ENCODE measurements around the gene TSPEAR.
"Not testable (repeated sequence)": the region's sequence is repeated elsewhere in the genome, so short reads cannot be mapped to it uniquely, and the experiment has no call there.

Gene TSPEAR

DNA sequence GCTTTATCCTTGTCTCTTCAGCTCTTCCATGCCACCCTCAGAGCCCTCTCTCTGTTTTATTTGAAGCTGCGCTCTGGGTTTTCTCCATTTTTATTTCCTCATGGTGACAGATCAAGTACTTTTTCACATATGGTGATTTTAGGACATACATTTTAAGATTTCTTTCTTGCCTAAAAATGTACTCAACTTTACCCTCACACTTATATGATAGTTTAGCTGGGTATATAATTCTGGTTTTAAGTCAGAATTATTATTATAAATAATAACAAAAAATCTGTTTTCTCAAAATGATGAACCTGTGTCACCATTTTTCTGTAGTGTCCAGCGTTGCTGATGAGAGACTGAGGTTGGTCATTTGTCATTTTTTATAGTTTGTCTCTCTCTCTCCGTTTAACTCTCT, 130.2 kb downstream of the TSPEAR start:
- Histone ChIP-seq H3F3A (ENCODE audit: control insufficient read depth, insufficient read depth) (no peaks in the 10 kb centered on the region), H3K27ac (ENCODE audit: low read depth, low read length) (no peak overlapping the region), H3K9me3 (ENCODE audit: control insufficient read depth, insufficient read depth, low read length) (peaks cover 13% of the 10 kb centered on the region; the same call in 1 of the 2 replicates), H3K4me1 (ENCODE audit: control insufficient read depth, low read length) (no peaks in the 10 kb centered on the region), H3K36me3 (ENCODE audit: control insufficient read depth, low read length) (no peaks in the 10 kb centered on the region), H3K79me2 (ENCODE audit: control insufficient read depth, low read length) (no peaks in the 10 kb centered on the region), H3K4me3 (ENCODE audit: low read length) (no peak overlapping the region), H3K9me2 (replicated peaks; ENCODE audit: control insufficient read depth, low read length) (no peaks in the 10 kb centered on the region), H3K4me2 (ENCODE audit: low read length) (no peak overlapping the region), H3K27me3 (ENCODE audit: control insufficient read depth, low read length) (no peaks in the 10 kb centered on the region), H4K20me1 (ENCODE audit: control insufficient read depth, insufficient read depth, low read depth, low read length) (no peaks in the 10 kb centered on the region)
- no peak for TF ChIP-seq EZH2phosphoT487 (IDR thresholded peaks at IDR 0.05; ENCODE audit: borderline replicate concordance, low read length)
- TF ChIP-seq, protein P1, sequence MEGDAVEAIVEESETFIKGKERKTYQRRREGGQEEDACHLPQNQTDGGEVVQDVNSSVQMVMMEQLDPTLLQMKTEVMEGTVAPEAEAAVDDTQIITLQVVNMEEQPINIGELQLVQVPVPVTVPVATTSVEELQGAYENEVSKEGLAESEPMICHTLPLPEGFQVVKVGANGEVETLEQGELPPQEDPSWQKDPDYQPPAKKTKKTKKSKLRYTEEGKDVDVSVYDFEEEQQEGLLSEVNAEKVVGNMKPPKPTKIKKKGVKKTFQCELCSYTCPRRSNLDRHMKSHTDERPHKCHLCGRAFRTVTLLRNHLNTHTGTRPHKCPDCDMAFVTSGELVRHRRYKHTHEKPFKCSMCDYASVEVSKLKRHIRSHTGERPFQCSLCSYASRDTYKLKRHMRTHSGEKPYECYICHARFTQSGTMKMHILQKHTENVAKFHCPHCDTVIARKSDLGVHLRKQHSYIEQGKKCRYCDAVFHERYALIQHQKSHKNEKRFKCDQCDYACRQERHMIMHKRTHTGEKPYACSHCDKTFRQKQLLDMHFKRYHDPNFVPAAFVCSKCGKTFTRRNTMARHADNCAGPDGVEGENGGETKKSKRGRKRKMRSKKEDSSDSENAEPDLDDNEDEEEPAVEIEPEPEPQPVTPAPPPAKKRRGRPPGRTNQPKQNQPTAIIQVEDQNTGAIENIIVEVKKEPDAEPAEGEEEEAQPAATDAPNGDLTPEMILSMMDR (IDR thresholded peaks at IDR 0.05; ENCODE audit: low read depth, low read length, poor library complexity, severe bottlenecking): no peak

DNA sequence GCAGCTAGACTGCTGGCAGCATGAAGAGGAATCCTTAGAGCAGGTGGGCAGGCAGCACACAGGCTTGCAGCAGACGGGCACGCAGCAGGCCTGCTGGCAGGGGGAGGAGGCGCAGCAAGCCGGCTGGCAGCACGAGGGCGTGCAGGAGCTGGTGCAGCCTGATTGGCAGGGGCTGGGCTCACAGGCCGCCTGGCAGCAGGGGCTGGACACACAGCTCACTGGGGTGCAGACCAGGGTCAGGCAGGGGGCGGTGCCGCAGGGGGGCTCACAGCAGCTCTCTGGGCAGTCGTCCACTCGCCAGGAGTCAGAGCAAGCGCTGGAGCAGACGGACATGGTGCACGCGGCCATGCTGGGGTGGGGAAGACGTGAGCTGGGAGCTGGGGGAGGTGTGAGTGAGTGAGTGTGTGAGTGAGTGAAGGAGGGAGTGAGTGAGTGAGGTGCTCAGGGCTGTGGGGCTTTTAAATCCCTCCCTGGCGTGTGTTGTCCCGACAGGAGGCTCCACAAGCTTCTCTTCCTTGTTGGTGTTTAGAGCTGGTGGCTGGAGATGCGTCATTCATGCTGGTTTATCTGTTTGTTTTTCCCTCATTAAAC, 131.0 kb downstream of the TSPEAR start, which contains the start of gene KRTAP10-5:
KRTAP10-5 (minus strand) TSS at position 374 of the 591 bp plus-strand sequence; CDS start at position 348, 26 bp downstream.
- H3F3A ChIP-seq (ENCODE audit: control insufficient read depth, insufficient read depth); H3K4me3 ChIP-seq (ENCODE audit: low read length); H3K27me3 ChIP-seq (ENCODE audit: control insufficient read depth, low read length); H4K20me1 ChIP-seq (ENCODE audit: control insufficient read depth, insufficient read depth, low read depth, low read length); H3K27ac ChIP-seq (ENCODE audit: low read depth, low read length); H3K4me2 ChIP-seq (ENCODE audit: low read length); H3K36me3 ChIP-seq (ENCODE audit: control insufficient read depth, low read length); H3K79me2 ChIP-seq (ENCODE audit: control insufficient read depth, low read length); H3K9me2 ChIP-seq (replicated peaks; ENCODE audit: control insufficient read depth, low read length); H3K4me1 ChIP-seq (ENCODE audit: control insufficient read depth, low read length): not testable (repeated sequence)
- H3K9me3 ChIP-seq (ENCODE audit: control insufficient read depth, insufficient read depth, low read length): peaks cover 13% of the 10 kb centered on the region; the same call in 1 of the 2 replicates

DNA sequence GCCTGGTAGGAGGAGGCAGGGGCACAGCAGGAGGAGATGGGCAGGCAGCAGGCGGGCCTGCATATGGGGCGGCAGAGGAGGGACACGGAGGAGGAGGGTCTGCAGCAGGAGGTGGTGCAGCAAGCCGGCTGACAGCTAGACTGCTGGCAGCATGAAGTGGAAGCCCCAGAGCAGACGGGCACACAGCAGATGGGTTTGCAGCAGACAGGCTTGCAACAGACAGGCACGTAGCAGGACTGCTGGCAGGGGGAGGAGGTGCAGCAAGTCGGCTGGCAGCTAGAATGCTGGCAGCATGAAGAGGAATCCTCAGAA, 131.6 kb downstream of the TSPEAR start:
- H3K4me2 ChIP-seq (ENCODE audit: low read length): no peak overlapping the region
- no peak for TF ChIP-seq EZH2phosphoT487 (IDR thresholded peaks at IDR 0.05; ENCODE audit: borderline replicate concordance, low read length)
- TF ChIP-seq, protein P1 (IDR thresholded peaks at IDR 0.05; ENCODE audit: low read depth, low read length, poor library complexity, severe bottlenecking): no peak
- H3K4me1 ChIP-seq (ENCODE audit: control insufficient read depth, low read length): no peaks in the 10 kb centered on the region
- H3K4me3 ChIP-seq (ENCODE audit: low read length): no peak overlapping the region
- H3K9me2 ChIP-seq (replicated peaks; ENCODE audit: control insufficient read depth, low read length): no peaks in the 10 kb centered on the region
- no peaks in the 10 kb centered on the region for H3K27me3 ChIP-seq (ENCODE audit: control insufficient read depth, low read length)
- H3K79me2 ChIP-seq (ENCODE audit: control insufficient read depth, low read length): no peaks in the 10 kb centered on the region
- no peaks in the 10 kb centered on the region for H4K20me1 ChIP-seq (ENCODE audit: control insufficient read depth, insufficient read depth, low read depth, low read length)
- peaks cover 13% of the 10 kb centered on the region; the same call in 1 of the 2 replicates for H3K9me3 ChIP-seq (ENCODE audit: control insufficient read depth, insufficient read depth, low read length)
- no peaks in the 10 kb centered on the region for H3F3A ChIP-seq (ENCODE audit: control insufficient read depth, insufficient read depth)
- H3K36me3 ChIP-seq (ENCODE audit: control insufficient read depth, low read length): no peaks in the 10 kb centered on the region
- no peak overlapping the region for H3K27ac ChIP-seq (ENCODE audit: low read depth, low read length)

DNA sequence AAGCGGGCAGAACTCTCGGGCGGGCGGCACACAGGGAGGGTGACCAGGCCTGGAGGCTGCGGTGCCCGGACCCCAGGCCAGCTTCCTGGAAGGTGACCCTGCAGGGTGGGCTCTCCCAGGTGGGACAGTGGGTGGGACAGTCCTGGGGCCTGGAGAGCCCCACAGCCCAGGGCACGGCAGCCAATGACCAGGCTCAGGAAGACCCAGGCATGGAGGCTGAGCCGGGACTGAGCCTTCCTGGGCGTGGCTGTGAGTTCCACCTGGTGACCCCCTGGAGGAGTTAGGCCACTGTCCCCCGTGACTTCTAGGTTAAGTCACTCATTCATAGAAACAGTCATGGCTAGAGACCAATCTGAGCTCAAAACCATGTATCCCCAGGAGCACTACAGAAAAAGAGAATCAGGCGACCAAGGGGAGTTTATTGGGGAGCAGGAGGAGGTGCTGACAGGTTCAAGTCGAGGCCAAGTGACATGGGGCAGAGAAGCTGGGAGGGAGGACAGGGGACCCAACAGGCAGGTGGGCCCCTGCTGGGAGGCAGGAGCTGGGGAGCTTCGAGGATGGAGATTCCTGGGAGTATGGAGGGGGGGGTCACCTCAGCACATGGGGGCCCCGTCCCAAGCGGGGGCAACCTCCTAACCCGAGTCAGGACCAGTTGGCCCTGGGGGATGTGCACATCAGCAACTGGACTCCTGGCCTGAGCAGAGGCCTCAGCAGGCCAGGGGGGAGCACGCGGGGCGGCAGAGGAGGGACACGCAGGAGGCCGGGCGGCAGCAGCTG, 132.1 kb downstream of the TSPEAR start:
- Histone ChIP-seq H3K36me3 (ENCODE audit: control insufficient read depth, low read length) (no peaks in the 10 kb centered on the region), H3K4me1 (ENCODE audit: control insufficient read depth, low read length) (no peaks in the 10 kb centered on the region), H3K4me2 (ENCODE audit: low read length) (no peak overlapping the region), H3K9me2 (replicated peaks; ENCODE audit: control insufficient read depth, low read length) (no peaks in the 10 kb centered on the region), H3K9me3 (ENCODE audit: control insufficient read depth, insufficient read depth, low read length) (peaks cover 13% of the 10 kb centered on the region; the same call in 1 of the 2 replicates), H3K79me2 (ENCODE audit: control insufficient read depth, low read length) (no peaks in the 10 kb centered on the region), H3K27ac (ENCODE audit: low read depth, low read length) (no peak overlapping the region), H3K27me3 (ENCODE audit: control insufficient read depth, low read length) (no peaks in the 10 kb centered on the region), H3F3A (ENCODE audit: control insufficient read depth, insufficient read depth) (no peaks in the 10 kb centered on the region), H4K20me1 (ENCODE audit: control insufficient read depth, insufficient read depth, low read depth, low read length) (no peaks in the 10 kb centered on the region), H3K4me3 (ENCODE audit: low read length) (no peak overlapping the region)
- TF ChIP-seq, protein P1 (IDR thresholded peaks at IDR 0.05; ENCODE audit: low read depth, low read length, poor library complexity, severe bottlenecking): no peak
- no peak for TF ChIP-seq EZH2phosphoT487 (IDR thresholded peaks at IDR 0.05; ENCODE audit: borderline replicate concordance, low read length)

All from DOHH2 (cell line).